ENCODE results near the gene DPH7.
"Not testable (repeated sequence)": the region's sequence is repeated elsewhere in the genome, so short reads cannot be mapped to it uniquely, and the experiment has no call there.

Gene DPH7

DNA sequence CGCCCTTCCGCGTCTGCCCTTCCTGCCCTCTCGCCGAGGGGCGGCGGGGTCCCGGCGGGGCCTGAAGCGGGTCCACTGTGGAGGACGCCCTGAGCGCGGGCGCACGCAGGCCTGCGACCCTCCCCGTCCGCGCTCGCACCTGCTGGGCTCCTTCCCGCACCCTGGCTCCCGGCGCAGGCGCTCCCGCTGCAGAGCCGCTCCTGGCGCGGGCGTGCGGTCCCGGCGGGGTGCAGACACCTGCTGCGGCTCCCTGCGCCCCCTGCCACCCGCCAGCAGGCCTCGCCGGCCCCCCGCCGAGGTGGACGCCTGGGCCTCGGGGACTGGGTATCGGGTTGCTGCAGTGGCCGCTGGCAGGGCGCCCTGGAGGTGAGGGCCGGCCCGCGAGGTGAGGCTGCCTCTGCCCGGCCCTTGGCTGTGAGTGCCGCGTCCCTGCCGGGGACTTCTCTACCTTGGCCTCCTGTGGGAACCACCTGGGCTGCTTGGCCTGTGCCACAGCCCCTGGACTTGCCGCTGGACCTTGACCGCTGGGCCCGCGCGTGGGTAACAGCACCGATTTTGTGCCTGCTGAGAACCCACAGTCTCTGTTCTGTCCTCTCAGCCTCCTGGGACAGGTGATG, 27.4 kb upstream of the DPH7 start:
- no peak for DNase-seq

DNA sequence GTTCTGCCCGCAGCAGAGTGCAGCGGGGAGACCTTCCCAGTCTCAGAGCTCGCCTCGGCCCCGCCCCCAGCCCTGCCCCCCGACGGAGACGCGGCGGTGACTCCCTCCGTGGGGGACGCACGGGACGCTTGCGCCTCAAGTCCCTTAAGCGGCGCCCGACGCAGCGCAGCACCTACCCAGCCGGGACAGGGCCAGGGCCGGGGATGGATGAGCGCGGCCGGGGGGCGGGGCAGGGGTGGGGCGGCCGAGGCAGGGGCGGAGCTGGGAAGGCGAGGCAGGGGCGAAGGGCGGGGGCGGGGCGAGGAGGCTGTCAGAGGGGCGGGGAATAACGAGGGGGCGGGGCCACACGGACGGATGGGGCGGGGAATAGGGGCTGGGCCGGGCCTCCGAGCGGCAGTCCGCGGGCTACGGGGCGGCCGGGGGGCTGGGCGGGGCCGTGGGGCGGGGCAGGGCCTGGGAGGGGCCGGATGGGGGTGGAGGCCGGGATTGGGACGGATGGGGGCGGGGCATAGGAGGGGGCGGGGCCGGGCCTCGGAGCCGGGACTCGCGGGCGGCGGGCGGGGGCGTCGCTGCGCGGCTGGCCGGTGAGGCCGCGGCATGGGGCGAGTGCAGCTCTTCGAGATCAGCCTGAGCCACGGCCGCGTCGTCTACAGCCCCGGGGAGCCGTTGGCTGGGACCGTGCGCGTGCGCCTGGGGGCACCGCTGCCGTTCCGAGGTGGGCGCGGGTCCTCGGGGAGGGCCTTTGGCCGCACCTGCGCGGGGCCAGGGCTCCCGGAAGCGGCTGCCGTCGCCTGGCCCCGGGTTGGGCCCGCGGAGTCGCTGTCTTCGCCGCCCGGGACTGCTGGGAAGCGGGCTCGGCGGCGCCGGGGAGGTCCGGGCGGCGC, 26.6 kb upstream of the DPH7 start, which contains the start of gene ARRDC1:
ARRDC1 (plus strand) TSS at position 566 of the 884 bp plus-strand sequence; CDS start at position 598, 32 bp downstream.
- DNase-seq, result peak; percentile 78 to 88

DNA sequence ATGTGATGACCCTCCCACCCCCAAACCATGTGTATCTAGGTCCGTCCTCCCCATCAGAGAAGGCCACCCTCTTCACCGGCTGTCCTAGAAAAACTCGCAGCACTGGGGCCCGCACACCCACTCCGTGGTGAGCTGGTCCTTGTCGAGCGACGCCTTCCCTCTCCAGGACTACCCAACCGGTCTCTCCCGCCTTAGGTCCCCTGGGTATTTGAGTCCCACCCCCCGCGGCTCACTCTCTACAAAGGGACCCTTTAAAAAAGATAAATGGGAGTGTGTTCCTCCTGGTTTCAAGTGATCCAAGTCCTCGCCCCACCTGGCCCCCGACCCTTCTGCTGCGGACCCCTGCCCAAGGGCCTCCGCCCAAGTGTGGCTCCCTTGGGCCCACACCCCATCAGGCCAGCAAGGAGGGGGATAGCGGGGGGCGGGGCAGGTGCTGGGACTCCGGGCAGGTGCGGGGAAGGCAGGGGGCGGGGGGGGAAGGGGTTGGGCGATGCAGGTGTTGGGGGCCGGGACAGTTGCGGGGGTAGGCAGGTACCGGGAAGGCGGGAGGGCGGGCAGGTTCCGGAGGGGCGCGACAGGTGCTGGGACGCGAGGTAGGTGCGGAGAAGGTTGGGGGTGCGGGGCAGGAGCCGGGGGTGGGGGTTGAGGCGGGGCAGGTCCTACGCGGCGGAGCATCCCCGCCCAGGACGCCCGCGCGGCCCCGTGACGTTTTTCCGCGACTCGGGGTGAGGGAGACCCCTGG, 25.8 kb upstream of the DPH7 start:
- no peak for DNase-seq

DNA sequence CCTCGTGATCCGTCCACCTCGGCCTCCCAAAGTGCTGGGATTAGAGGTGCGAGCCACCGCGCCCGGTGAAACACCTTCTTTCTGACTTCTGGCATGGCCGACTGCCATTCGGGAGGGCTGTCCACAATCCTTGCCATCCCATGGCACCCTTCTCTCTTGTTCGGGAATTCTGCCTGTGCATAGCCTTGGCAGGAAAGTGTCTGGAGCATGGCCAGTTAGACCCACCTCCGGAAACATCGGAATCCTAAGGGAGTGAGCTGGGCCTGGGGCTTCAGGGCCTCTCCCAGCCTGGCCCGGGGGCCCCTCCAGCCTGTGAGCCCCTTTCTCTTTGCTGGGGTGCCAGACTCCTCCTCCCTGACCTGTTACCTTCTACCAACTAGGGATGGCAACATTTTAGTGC, 25.2 kb upstream of the DPH7 start:
- no peak for DNase-seq

DNA sequence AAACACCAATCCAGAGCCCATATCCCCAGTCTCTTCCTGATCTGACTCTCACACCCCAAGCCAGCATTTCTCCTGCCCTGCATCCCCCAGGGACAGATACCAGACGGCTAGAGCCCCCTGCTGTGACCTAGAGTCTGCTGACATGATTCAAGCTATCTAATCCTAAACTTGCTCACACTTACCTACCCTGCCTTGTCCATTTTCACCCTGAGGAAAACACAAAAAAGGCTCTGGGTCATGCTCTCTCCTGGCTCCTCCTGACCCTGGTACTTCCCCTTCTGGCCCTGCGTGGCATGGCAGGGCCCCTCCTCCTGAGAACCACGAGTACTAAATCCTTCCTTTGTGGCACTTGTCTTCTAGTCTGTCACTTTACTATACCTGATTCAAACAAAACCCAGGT, 23.9 kb upstream of the DPH7 start:
- DNase-seq, result peak; percentile 52 to 68

DNA sequence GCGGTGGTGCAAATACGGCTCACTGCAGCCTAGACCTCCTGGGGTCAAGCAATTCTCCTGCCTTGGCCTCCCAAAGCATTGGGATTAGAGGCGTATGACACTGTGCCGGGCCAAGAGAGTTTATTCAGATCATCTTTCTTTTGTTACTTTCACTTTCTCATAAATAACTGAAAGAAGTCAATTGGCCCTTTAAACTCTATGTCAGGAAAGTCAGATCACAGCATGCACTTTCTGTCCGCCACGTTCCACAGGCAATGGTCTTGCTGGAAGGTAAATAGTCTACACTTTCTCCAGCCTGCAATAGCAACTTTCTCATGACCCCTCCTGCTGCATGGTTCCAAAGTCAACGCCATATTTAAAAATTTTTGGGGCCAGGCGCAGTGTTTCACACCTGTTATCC, 20.2 kb upstream of the DPH7 start:
- DNase-seq, result no peak

DNA sequence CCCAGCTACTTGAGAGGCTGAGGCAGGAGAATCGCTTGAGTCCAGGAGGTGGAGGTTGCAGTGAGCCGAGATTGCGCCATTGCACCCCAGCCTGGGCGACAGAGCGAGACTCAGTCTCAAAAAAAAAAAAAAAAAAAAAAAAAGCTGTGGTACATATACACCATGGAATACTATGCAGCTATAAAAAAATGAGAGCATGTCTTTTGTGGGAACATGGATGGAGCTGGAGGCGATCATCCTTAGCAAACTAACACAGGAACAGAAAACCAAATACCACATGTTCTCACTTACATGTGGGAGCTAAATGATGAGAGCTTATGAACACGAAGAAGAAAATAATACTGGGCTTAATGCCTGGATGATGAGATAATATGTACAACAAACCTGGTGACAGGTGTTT, 17.9 kb upstream of the DPH7 start:
- not testable (repeated sequence) for DNase-seq

DNA sequence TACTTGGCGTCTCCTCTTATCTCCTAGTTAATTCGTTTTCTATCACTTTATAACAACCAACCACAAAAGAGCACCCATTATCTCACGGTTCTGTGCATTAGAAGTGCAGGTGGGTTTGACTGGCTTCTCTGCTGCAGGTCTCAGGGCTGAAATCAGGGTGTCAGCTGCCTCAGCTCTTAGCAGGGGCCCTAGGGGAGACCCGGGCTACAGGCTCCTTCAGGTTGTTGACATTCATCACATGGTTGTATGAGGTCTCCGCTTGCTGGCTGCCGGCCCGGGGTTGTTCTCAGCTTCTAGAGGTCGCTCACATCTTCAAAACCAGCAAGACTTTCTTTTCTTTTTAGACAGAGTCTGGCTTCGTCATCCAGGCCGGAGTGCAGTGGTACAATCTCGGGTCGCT, 14.5 kb upstream of the DPH7 start:
- DNase-seq, result no peak

DNA sequence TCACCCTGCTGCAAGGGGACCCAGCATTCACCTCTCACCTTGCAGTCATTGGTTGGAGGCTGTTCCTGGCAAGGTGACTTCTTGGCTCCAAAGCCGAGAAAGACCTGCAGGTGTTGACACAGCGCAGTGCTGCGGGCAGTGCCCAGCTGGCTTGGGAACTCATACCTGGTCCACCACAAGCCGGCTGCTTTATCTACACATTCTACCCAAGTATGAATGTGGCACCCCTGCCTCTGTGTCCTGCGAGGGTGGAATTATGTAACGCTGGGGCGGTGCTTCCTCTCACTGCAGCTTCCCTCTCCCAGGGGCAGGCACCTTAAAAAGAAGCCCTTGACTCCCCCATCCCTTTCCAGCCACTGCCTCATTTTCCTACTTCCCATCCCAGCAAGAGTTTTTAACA, 14.0 kb upstream of the DPH7 start:
- peak; percentile 43 to 55 for DNase-seq

DNA sequence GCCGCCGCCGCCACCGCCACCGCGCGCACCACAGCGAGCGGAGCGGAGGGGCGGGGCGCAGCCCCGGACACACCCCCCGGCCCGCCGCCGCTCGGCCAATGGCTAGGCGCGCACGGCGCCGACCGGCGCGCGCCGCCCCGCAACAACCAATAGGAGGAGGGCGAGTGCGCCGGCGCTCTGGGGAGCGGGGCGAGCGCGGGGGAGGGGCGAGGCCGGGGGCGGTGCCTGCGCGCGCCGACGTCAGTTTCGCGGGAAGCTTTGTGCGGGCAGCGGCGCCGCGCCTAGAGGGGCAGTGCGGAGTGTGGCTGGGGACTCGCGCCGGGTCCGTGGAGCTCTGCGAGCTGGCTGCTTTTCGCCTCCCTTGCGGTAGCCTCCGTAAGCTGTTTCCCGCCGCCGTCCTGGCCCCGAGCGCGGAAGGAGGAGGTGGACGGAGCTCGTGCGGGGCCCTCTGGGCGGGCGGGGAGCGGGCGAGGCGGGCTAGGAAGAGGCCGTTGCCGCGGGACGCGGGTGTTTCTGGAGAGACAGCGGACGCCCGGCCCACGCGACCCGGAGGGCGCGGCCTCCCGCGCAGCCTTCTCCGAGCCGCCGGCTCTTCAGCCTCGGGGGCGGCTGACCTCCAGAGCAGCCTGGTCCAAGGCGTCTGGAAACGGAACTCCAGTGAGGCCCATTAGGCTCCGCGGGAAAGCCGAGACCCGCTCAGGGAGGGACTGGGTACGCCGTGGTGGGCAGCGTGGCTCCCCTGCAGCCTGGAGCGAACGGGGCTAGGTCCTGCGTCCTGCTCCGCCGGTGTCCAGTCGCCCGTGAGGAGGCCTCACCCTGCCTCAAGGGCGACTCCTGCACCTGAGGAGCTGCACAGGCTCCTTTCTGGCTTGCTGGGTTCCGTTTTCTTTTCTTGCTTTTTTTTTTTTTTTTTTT, 12.0 kb upstream of the DPH7 start, which contains the start of gene ZMYND19:
ZMYND19 (minus strand) TSS at position 44 of the 915 bp plus-strand sequence. CDS start 249 bp downstream, outside the sequence.
- DNase-seq, result peak; percentile 70 to 77

DNA sequence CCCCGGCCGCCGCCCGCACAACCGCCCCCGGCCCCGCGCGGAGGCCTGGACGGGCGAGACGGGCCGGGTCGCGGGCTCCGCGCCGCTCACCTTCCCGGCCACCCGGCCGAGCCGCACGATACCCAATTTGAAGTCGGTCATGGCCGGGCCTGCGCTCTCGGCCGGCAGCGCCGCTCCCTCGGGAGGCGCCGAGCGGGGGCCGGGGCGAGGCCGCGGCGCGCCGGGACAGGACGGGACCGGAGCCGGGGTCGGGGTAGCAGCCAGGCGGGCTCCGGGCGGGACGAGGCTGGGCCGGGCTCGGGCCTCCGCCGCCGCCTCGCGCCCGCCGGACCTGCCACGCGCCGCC, 11.4 kb upstream of the DPH7 start:
- no peak for DNase-seq

DNA sequence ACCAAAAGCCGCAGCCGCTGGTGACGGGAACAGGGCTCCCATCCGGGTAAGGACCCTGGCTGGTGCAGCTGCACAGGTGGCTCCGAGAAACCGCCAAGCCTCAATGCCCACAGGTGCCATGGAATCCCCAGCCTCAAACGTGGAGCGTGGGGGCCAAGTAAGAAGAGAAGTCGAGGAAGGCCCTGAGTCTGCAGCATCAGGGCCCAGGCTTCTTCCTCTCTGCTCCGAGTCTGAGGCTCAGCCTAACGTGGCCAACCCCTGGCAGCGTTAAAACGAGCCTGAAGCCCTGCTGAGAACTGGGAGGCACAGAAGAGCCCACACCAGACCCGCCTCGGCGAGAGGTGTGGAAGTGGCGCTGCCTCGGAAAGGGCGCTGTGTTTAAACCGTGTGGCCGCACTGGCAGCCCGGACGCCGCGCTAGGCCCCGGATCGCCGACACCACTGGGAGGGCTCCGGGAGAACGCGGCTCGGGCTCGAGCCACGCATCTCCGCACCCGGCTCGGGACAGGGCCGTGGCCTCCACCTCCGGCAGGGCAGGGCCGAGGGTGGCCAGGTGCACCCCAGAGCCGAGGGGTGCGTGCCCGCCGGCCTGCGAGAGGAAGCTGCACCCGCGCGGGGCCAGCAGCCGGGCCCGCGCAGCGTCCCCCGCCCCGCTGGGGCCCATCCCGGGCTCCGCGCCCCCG, 10.9 kb upstream of the DPH7 start:
- no peak for DNase-seq

DNA sequence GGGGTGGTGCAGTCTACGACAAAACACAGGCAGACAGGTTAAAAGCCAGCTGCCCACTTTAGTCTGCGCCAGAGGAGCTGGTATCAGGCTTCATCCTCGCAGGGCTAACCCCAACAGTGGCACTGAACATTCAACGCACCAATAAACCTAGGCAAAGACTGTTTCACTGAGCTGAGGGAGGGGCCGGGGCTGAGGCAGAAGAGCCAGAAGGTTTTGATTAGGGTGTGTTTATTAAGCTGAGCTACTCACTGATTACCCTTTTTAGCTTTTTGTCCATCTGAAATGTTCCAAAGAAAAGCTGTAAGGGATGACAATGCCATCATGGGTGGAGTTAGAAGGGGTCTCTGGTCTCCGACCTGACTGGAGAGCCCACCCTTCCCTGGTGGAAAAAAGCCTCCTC, 10.2 kb upstream of the DPH7 start:
- no peak for DNase-seq

DNA sequence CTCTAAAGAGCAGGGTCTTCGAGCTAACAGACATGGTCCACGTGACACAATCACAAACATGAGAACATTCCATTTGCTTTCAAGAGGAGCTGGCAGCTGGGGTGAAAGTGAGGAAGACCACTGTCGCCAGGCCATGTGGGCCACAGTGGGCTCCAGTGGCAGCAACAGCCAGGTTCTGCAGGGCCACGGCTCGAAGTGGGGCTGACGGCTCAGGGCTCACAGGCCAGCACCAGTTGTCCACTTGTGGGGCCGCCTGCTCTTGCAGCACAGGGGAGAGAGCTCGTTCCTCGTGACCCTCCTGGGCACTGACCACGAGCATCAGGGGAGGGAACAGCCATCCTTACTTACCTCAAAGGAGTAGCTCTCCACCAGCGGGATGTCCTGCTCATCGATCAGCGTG, 9.6 kb upstream of the DPH7 start:
- DNase-seq, result no peak

DNA sequence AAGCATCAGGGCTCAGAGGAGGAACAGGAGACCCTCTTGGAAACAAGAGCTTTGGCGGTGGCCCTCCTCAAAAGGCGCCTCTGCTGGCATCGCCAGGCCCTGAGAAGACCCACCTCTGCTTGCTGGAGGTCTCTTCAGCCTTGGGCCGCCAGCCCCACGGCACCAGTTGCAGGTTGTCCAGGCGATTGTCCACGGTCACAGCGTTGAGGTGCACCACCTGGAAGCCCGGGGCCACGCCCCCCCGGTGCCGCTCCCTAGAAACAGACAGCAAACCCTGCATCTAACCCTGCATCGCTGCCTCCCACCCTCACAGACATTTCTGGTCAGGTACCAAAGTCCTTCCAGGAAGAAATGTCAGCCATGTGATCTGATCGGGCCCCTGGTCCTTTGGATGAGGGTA, 8.1 kb upstream of the DPH7 start:
- DNase-seq, result no peak

DNA sequence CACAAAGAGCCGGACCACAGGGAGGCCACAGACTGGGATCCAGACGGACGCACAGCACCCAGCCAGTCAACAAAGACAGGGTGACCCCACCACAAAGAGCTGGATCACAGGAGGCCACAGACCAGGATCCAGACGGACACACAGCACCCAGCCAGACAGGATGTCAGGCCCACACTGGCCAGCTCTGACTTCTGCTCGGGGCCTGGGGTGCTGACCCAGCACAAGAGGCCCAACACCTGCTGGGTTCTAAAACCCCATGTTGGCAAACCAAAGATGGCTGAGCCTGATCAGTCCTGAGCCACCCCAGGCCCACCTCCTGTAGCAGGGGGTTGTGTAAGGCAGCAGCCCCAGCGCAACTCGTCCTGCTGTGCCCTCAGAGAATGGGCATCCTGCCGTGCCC, 5.2 kb upstream of the DPH7 start:
- DNase-seq, result no peak

DNA sequence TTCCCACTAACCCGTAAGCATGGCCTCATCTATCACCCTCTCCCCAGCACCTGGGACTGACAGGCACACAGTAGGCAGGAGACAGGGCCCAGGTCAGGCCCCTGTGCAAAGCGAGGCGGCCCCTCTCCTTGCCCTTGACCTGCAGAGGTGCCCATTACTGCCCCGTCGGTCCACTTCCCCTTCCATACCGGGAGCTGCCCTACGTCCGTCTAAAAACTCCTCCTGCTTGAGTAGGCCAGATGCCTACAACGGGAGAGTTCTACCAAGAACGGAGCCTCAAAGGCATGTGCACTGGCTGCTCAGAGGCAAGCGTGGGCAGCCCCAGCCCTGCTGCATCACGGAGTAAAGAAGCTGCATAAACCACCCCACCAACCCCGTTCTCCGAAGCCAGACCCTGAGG, 4.6 kb upstream of the DPH7 start:
- DNase-seq, result no peak

DNA sequence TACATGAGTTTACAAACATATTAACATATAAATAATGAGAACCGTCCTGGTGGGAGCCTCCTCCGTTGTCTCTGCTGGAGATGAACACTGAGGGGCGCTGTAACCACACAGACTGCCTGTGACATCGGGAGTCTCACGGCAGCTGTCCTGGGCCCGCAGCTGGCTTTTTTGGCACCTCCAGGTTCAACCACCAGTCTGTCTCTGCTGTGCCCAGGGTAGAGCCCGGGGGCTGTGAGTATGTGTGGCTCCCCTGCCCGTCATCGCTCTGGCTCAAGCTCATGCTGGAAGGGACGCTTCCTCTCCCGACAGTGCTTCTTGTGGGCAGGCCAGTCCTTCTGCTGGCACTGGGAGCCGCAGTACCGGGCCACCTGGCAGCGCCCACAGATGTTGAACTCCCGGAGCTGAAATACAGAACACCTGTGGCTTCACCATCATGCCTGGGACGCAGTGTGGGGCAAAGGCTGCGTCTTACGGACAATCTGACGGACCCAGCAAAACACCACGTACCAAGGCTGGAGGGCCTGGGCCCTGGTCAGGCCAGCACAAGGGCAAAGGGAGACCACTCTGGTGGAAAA, 3.6 kb upstream of the DPH7 start:
- peak; percentile 32 to 56 for DNase-seq

DNA sequence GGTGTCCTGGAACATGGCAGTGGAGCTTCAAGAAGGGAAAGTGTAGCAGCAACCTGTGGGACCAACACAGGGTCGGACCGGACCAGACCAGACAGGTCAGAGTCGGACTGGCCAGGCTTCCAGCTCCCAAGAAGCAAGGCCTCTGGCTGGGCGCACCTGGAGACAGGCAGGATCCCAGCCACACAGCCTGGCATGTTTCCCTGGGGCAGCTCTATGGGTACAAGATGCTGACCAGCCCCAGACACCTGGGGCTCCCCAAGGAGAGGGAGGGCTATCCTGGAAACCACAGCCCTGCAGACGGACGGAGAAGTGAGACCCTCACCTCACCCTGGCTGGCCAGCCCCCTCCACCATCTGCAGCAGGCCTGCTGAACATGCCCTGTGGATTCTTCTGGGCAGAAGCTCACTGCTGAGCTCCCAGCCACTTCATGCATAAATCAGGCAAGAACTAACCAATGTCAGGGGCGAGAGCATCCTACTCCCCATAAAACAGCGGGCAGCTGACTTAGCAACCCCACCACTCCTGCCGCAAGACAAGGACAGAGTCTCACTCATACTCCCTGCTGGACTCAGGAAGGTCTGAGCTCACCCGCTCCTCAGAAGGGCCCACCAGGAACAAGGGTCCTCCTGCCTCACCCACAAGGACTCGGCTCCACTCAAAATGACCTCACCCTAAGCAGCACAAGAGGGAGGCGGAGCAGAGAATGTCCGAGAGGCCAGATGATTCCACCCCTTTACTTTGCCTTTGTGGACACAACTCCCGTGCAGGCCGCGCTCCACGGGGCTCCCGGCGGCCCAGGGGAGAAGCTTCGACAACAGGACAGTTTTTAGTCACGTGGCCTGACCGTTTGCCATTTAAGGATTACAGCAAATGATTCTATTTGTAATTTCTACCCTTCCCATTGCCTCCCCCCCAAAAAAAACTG, 2.9 kb upstream of the DPH7 start:
- DNase-seq, result no peak

DNA sequence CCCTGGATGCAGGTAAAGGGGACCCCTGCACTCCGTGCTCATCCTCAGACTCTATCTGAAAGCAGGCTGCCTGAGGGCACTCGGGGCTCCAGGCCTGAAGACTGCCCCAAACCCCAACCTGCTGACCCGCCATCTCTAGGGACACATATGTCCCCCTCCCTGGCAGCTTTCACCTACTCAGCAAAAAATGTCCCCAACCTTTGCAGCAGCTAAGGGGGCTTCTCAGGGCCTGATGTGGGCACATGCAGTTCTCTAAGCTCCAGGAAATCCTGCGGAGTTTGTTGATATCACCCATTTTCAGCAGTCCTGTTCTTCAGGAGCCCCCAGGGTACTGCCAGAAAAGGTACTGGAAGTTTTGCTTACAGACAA, 2.2 kb upstream of the DPH7 start:
- DNase-seq, result no peak

Measured in AML-193 (cell line).